Measurements from ENCODE around the gene UCK2.

Gene UCK2

DNA sequence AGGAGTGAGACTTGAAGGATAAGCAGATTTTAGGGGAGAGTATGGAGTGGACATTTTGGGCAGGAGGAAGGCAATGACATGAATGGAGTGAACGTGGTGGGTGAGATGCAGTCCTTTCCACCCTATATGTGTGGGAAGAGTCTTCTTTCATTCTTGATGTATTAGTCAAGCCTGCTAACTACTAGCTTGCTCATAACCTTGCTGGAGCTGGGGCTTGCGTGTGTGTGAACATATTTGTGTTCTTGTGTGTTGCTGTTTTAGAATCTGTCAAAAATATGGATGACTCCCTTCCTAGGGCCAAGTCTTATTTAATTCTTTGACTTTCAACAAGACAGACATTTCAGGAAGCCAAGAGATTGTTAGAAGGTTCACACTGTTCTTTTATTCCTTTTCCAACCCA, 132.7 kb downstream of the UCK2 start:
- DNase-seq = no peak
- Mint-ChIP-seq H3K4me1 (ENCODE audit: low read depth) (no peaks in the 10 kb centered on the region), H3K4me3 (no peak overlapping the region)

GRCh38 chr1:165960881-165961280, 133.5 kb downstream of the UCK2 start:
- Mint-ChIP-seq H3K27ac (no peak overlapping the region), H3K4me3 (no peak overlapping the region), H3K4me1 (ENCODE audit: low read depth) (no peaks in the 10 kb centered on the region), H3K36me3 (ENCODE audit: low read depth) (no peaks in the 10 kb centered on the region), H3K27me3 (peaks cover 10% of the 10 kb centered on the region), H3K9me3 (no peaks in the 10 kb centered on the region)
- no peak for DNase-seq

More for the DNA sequence above, 132.7 kb downstream of the UCK2 start:
- H3K9me3 Mint-ChIP-seq = no peaks in the 10 kb centered on the region
- peaks cover 7% of the 10 kb centered on the region for H3K27me3 Mint-ChIP-seq
- no peak overlapping the region for H3K27ac Mint-ChIP-seq
- no peaks in the 10 kb centered on the region for H3K36me3 Mint-ChIP-seq (ENCODE audit: low read depth)
